Uterus (tissue), 2 donors: ENCODE measurements around the gene MAP3K4.

Source experiments
- POLR2A ChIP-seq, 2 donors: fragments of 450-650 bp; IDR thresholded peaks; one replicate each; pipeline ENCODE4 v1.6.1; 2016; ENCODE audit warnings: antibody characterized with exemption in 2 of 2, mild to moderate bottlenecking in 1 of 2, moderate library complexity in 1 of 2
- TF ChIP-seq, protein P1 (sequence below), 4 experiments: fragments of 200-600 bp in 2 of 4; fragments of 450-650 bp in 2 of 4; sonication (generic) in 2 of 4; IDR thresholded peaks; one replicate each; pipeline ENCODE4 v1.5.1; 2016 to 2019; ENCODE audit warnings: antibody characterized with exemption in 4 of 4, mild to moderate bottlenecking in 2 of 4, moderate library complexity in 1 of 4

- TF ChIP-seq, protein P1, sequence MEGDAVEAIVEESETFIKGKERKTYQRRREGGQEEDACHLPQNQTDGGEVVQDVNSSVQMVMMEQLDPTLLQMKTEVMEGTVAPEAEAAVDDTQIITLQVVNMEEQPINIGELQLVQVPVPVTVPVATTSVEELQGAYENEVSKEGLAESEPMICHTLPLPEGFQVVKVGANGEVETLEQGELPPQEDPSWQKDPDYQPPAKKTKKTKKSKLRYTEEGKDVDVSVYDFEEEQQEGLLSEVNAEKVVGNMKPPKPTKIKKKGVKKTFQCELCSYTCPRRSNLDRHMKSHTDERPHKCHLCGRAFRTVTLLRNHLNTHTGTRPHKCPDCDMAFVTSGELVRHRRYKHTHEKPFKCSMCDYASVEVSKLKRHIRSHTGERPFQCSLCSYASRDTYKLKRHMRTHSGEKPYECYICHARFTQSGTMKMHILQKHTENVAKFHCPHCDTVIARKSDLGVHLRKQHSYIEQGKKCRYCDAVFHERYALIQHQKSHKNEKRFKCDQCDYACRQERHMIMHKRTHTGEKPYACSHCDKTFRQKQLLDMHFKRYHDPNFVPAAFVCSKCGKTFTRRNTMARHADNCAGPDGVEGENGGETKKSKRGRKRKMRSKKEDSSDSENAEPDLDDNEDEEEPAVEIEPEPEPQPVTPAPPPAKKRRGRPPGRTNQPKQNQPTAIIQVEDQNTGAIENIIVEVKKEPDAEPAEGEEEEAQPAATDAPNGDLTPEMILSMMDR (IDR thresholded peaks at IDR 0.05): no peak
- no peak for TF ChIP-seq POLR2A (IDR thresholded peaks at IDR 0.05)
Measured at GRCh38 chr6:161035981-161036263, 44.4 kb downstream of the MAP3K4 start.
